HEK293 (cell line): ENCODE data around the gene ABCC9.

Source experiments
- CTCF ChIP-seq: fragments of 450-650 bp; formaldehyde crosslinking; IDR thresholded peaks from 2 replicates; pipeline ENCODE4 v1.5.1; 2016; ENCODE audit warnings: missing biosample characterization, missing genetic modification characterization
- GLIS1 ChIP-seq: fragments of 450-650 bp; formaldehyde crosslinking; IDR thresholded peaks from 2 replicates; pipeline ENCODE4 v1.5.1; 2016; ENCODE audit warnings: missing biosample characterization, missing genetic modification characterization

GRCh38 chr12:21938879-21939278 lies 2.3 kb downstream of the ABCC9 start:
- TF ChIP-seq CTCF (no peak), GLIS1 (tag by site-specific recombination) (no peak)
